PC-3 (cell line): ENCODE results near the gene PTPRE. TPM values are rescaled to one million over a fixed set of nuclear protein-coding genes. Genes with fewer than 3 reads are reported as not detected.

ENCODE experiments used
- ATAC-seq: fragments of 200-7000 bp; cut with Tn5 transposase; 2 replicates; pipeline ENCODE4 v1.9.1; 2020; ENCODE audit warnings: mild to moderate bottlenecking, moderate library complexity
- BruUV-seq: library from RNA; stranded (reverse); fragments of 400-500 nt; replicated peaks from 2 replicates; lab custom pipeline; 2021; lab: Mats Ljungman, UMichigan
- CTCF ChIA-PET: fragments of 300-600 bp; sonication (Branson Sonifier 250); formaldehyde crosslinking; loops from one replicate; lab custom pipeline; 2022; ENCODE audit warnings: antibody characterized with exemption; lab: Charles Lee
- POLR2A ChIA-PET: fragments of 300-600 bp; sonication (Branson Sonifier 250); formaldehyde crosslinking; loops from one replicate; lab custom pipeline; 2022; ENCODE audit warnings: antibody characterized with exemption; ENCODE audit not compliant: unreplicated experiment; lab: Charles Lee
- DNase-seq: peaks from one replicate; pipeline ENCODE4 v3.0.0-alpha.2; 2015
- H2AFZ ChIP-seq: fragments of 300-600 bp; sonication (generic); 2 replicates; pipeline ENCODE4 v1.6.0; 2016; ENCODE audit warnings: antibody characterized with exemption, low read length
- H3F3A ChIP-seq: fragments of 300-600 bp; sonication (generic); one replicate; pipeline ENCODE4 v1.6.0; 2017; ENCODE audit warnings: antibody characterized with exemption, low read length, control low read depth, mild to moderate bottlenecking; ENCODE audit not compliant: unreplicated experiment
- H3K27ac ChIP-seq: fragments of 300-600 bp; sonication (generic); 2 replicates; pipeline ENCODE4 v1.5.1; 2016; ENCODE audit warnings: mild to moderate bottlenecking, low read length
- H3K27me3 ChIP-seq: fragments of 300-600 bp; sonication (generic); 2 replicates; pipeline ENCODE4 v1.6.1; 2016; ENCODE audit warnings: low read length, mixed read lengths
- H3K36me3 ChIP-seq: fragments of 300-600 bp; sonication (generic); 2 replicates; pipeline ENCODE4 v1.6.1; 2016; ENCODE audit warnings: low read depth, mixed run types, low read length, mixed read lengths
- H3K4me1 ChIP-seq: fragments of 300-600 bp; sonication (generic); 2 replicates; pipeline ENCODE4 v1.5.1; 2016; ENCODE audit warnings: low read length; ENCODE audit not compliant: insufficient read depth
- H3K4me2 ChIP-seq: fragments of 300-600 bp; sonication (generic); 2 replicates; pipeline ENCODE4 v1.6.0; 2016; ENCODE audit warnings: low read length
- H3K4me3 ChIP-seq: fragments of 300-600 bp; sonication (generic); 2 replicates; pipeline ENCODE4 v1.5.1; 2016; ENCODE audit warnings: mild to moderate bottlenecking, low read length, mixed read lengths
- H3K79me2 ChIP-seq: fragments of 300-600 bp; sonication (generic); 2 replicates; pipeline ENCODE4 v1.6.1; 2017; ENCODE audit warnings: low read length, mixed read lengths
- H3K9ac ChIP-seq: fragments of 300-600 bp; sonication (generic); 2 replicates; pipeline ENCODE4 v1.6.0; 2016; ENCODE audit warnings: mild to moderate bottlenecking, low read length
- H3K9me2 ChIP-seq: fragments of 300-600 bp; sonication (generic); replicated peaks from 2 replicates; pipeline ENCODE4 v1.6.1; 2016; ENCODE audit warnings: mixed run types, low read length, mixed read lengths
- H3K9me3 ChIP-seq: fragments of 300-600 bp; sonication (generic); 2 replicates; pipeline ENCODE4 v1.6.1; 2016; ENCODE audit warnings: low read length, mixed read lengths
- H4K20me1 ChIP-seq: fragments of 300-600 bp; sonication (generic); 2 replicates; pipeline ENCODE4 v1.6.1; 2016; ENCODE audit warnings: low read length, mixed read lengths
- CTCF ChIP-seq: fragments of 300-600 bp; sonication (generic); conservative IDR thresholded peaks from 2 replicates; pipeline ENCODE4 v1.5.1; 2017; ENCODE audit warnings: antibody characterized with exemption, low read depth, mild to moderate bottlenecking, low read length
- EZH2 ChIP-seq: fragments of 300-600 bp; sonication (generic); IDR thresholded peaks from one replicate; pipeline ENCODE4 v1.6.1; 2017; ENCODE audit warnings: antibody characterized with exemption, mild to moderate bottlenecking, low read length; ENCODE audit not compliant: unreplicated experiment
- EZH2phosphoT487 ChIP-seq: fragments of 300-600 bp; sonication (generic); IDR thresholded peaks from 2 replicates; pipeline ENCODE4 v1.6.1; 2018; ENCODE audit warnings: mild to moderate bottlenecking, antibody characterized with exemption, low read length, borderline replicate concordance
- intact Hi-C: fragments of 100-400 bp; cut with micrococcal nuclease; formaldehyde crosslinking; loops from 2 replicates; pipeline ENCODE4 v1.9.0; 2023
- total RNA-seq: library from RNA; depleted of rRNA; stranded (reverse); fragments of >200 nt; gene quantifications from 2 replicates; pipeline ENCODE4 v1.2.3, GENCODE V29; 2014

Gene PTPRE
- total RNA-seq, 1 experiment from 2014 or later, result 3.1 TPM

GRCh38 chr10:127925471-127926207, 18.7 kb downstream of the PTPRE start:
- ATAC-seq, result no peak
- Histone ChIP-seq H3K79me2 (no peaks in the 10 kb centered on the region), H3K9me2 (no peaks in the 10 kb centered on the region), H2AFZ (no peak overlapping the region), H3K4me3 (no peak overlapping the region), H3K4me1 (peaks cover 18% of the 10 kb centered on the region), H4K20me1 (no peaks in the 10 kb centered on the region), H3K27ac (no peak overlapping the region), H3K36me3 (no peaks in the 10 kb centered on the region), H3F3A (no peaks in the 10 kb centered on the region), H3K4me2 (no peak overlapping the region), H3K27me3 (no peaks in the 10 kb centered on the region), H3K9me3 (no peaks in the 10 kb centered on the region), H3K9ac (no peak overlapping the region)
- no peak for TF ChIP-seq EZH2
- no peak for TF ChIP-seq EZH2phosphoT487
- no peak for TF ChIP-seq CTCF
- no peak for DNase-seq
- ChIA-PET POLR2A (no interaction called here), CTCF (no interaction called here)
- intact Hi-C loops, result no loop called here
- BruUV-seq, result no TSS peak

GRCh38 chr10:127926455-127926854, 19.6 kb downstream of the PTPRE start:
- Histone ChIP-seq H3K9me2 (no peaks in the 10 kb centered on the region), H3K4me1 (peaks cover 18% of the 10 kb centered on the region), H3K9me3 (no peaks in the 10 kb centered on the region), H3K9ac (no peak overlapping the region), H3F3A (no peaks in the 10 kb centered on the region), H3K4me3 (no peak overlapping the region), H3K27me3 (no peaks in the 10 kb centered on the region), H4K20me1 (no peaks in the 10 kb centered on the region), H3K79me2 (no peaks in the 10 kb centered on the region), H3K4me2 (no peak overlapping the region), H3K27ac (no peak overlapping the region), H3K36me3 (no peaks in the 10 kb centered on the region), H2AFZ (no peak overlapping the region)
- intact Hi-C loops, result no loop called here
- ATAC-seq (no peak), DNase-seq (no peak)
- ChIA-PET CTCF (no interaction called here), POLR2A (no interaction called here)
- BruUV-seq, result no TSS peak
- TF ChIP-seq CTCF (no peak), EZH2 (no peak), EZH2phosphoT487 (no peak)

- Histone ChIP-seq H3K79me2 (no peaks in the 10 kb centered on the region), H4K20me1 (no peaks in the 10 kb centered on the region), H3K36me3 (no peaks in the 10 kb centered on the region), H3K27ac (no peak overlapping the region), H3K4me1 (peaks cover 8% of the 10 kb centered on the region; the same call in 1 of the 2 replicates), H3K4me2 (peak overlapping the region; percentile 25; the same call in 1 of the 2 replicates), H3K27me3 (no peaks in the 10 kb centered on the region), H3K4me3 (no peak overlapping the region), H3K9me3 (no peaks in the 10 kb centered on the region), H3K9ac (no peak overlapping the region), H3K9me2 (no peaks in the 10 kb centered on the region), H2AFZ (no peak overlapping the region), H3F3A (no peaks in the 10 kb centered on the region)
- POLR2A ChIA-PET, result no interaction called here
- intact Hi-C loops, result no loop called here
- no TSS peak for BruUV-seq
- TF ChIP-seq CTCF (no peak), EZH2 (no peak), EZH2phosphoT487 (no peak)
- DNase-seq (peak; percentile 31), ATAC-seq (no peak)
- CTCF ChIA-PET, result no interaction called here
These were observed 21.3 kb downstream of the PTPRE start for GRCh38 chr10:127928021-127928806.
